OCI-LY3 (cell line): ENCODE measurements around the gene MEF2C.

Experiments used
- H2AFZ ChIP-seq: fragments of 200-600, 300-600 bp; shearing (Covaris generic); 2 replicates; pipeline ENCODE4 v1.6.0; 2014; ENCODE audit warnings: antibody characterized with exemption, low read depth, low read length
- H3K27ac ChIP-seq: fragments of 200-600, 300-600 bp; sonication (generic); 2 replicates; pipeline ENCODE4 v1.5.1; 2014; ENCODE audit warnings: mild to moderate bottlenecking, low read length, moderate library complexity, mixed read lengths
- H3K27me3 ChIP-seq: fragments of 200-600, 300-600 bp; sonication (generic); 2 replicates; pipeline ENCODE4 v1.6.1; 2014; ENCODE audit warnings: low read depth, low read length, mixed read lengths
- H3K36me3 ChIP-seq: fragments of 200-600, 300-600 bp; sonication (generic); replicated peaks from 2 replicates; pipeline ENCODE3; 2014; ENCODE audit warnings: low read depth, low read length, mixed read lengths
- H3K4me1 ChIP-seq: fragments of 300-600, 200-600 bp; sonication (generic); 2 replicates; pipeline ENCODE4 v1.6.1; 2014; ENCODE audit warnings: low read length, mixed read lengths
- H3K4me2 ChIP-seq: fragments of 200-600, 300-600 bp; sonication (generic); 2 replicates; pipeline ENCODE4 v1.6.1; 2014; ENCODE audit warnings: low read length, mixed read lengths
- H3K4me3 ChIP-seq: fragments of 300-600, 200-600 bp; sonication (generic); 2 replicates; pipeline ENCODE4 v1.5.1; 2014; ENCODE audit warnings: antibody characterized with exemption, mild to moderate bottlenecking, low read length, moderate library complexity
- H3K79me2 ChIP-seq: fragments of 300-600, 200-600 bp; shearing (Covaris generic); 2 replicates; pipeline ENCODE4 v1.6.1; 2014; ENCODE audit warnings: mild to moderate bottlenecking, low read length, mixed read lengths
- H3K9ac ChIP-seq: fragments of 300-600, 200-600 bp; shearing (Covaris generic); 2 replicates; pipeline ENCODE4 v1.6.0; 2014; ENCODE audit warnings: mild to moderate bottlenecking, low read length, moderate library complexity
- H3K9me3 ChIP-seq: fragments of 200-600, 300-600 bp; shearing (Covaris generic); 2 replicates; pipeline ENCODE4 v1.6.1; 2014; ENCODE audit warnings: low read length, mixed read lengths; ENCODE audit not compliant: insufficient read depth
- H4K20me1 ChIP-seq: fragments of 200-600, 300-600 bp; sonication (generic); 2 replicates; pipeline ENCODE4 v1.6.1; 2016; ENCODE audit warnings: low read length, mixed read lengths; ENCODE audit not compliant: insufficient read depth
- EZH2phosphoT487 ChIP-seq: fragments of 200-600 bp; shearing (Covaris generic); IDR thresholded peaks from 2 replicates; pipeline ENCODE4 v1.6.1; 2018; ENCODE audit warnings: antibody characterized with exemption, mixed run types, low read depth
- TF ChIP-seq, protein P1 (sequence below): fragments of 200-600, 300-600 bp; sonication (generic); IDR thresholded peaks from 2 replicates; pipeline ENCODE4 v1.5.1; 2014; ENCODE audit warnings: antibody characterized with exemption, low read length, low read depth

The MEF2C gene

DNA sequence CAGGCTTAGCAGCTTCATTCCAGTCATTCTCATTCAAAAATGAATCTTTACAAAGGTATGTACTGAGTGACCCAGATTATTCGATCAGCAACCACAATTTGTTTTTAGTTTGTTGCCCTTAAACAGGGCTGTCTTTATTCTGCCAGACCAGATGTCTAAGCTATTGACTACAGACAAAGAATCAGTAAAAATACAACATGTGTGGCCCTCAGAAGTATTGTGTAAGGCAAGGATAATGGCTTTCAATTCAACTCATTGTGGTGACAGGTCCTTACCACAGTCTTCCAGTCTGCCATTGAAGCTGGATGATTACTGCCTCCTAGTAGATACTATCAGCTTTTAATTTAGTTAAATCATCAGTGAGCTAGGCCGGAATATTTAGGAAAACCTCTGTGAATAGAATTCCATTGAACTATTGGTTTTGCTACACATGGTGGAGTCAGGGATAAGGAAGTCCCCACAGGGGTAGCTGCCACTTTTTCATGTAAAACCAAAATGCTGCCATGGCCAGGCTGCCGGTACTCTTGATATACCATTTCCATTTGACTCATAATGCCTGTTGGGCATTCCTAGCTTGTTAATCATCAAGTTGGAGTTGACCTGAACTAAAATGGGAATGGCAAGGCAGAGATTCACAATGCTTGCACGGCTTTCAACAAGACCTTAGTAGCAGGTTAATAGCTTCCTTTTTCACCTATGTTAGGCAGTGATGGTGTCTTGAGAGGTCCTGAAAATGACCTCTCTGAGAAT, 175.6 kb downstream of the MEF2C start:
- Histone ChIP-seq H3K36me3 (no peaks in the 10 kb centered on the region), H3K9me3 (no peaks in the 10 kb centered on the region), H3K27ac (no peak overlapping the region), H3K4me2 (no peak overlapping the region), H3K79me2 (no peaks in the 10 kb centered on the region), H3K4me3 (no peak overlapping the region), H4K20me1 (no peaks in the 10 kb centered on the region), H3K9ac (no peak overlapping the region), H3K4me1 (no peaks in the 10 kb centered on the region), H2AFZ (no peak overlapping the region), H3K27me3 (no peaks in the 10 kb centered on the region)
- TF ChIP-seq EZH2phosphoT487: no peak
- TF ChIP-seq, protein P1, sequence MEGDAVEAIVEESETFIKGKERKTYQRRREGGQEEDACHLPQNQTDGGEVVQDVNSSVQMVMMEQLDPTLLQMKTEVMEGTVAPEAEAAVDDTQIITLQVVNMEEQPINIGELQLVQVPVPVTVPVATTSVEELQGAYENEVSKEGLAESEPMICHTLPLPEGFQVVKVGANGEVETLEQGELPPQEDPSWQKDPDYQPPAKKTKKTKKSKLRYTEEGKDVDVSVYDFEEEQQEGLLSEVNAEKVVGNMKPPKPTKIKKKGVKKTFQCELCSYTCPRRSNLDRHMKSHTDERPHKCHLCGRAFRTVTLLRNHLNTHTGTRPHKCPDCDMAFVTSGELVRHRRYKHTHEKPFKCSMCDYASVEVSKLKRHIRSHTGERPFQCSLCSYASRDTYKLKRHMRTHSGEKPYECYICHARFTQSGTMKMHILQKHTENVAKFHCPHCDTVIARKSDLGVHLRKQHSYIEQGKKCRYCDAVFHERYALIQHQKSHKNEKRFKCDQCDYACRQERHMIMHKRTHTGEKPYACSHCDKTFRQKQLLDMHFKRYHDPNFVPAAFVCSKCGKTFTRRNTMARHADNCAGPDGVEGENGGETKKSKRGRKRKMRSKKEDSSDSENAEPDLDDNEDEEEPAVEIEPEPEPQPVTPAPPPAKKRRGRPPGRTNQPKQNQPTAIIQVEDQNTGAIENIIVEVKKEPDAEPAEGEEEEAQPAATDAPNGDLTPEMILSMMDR: no peak

DNA sequence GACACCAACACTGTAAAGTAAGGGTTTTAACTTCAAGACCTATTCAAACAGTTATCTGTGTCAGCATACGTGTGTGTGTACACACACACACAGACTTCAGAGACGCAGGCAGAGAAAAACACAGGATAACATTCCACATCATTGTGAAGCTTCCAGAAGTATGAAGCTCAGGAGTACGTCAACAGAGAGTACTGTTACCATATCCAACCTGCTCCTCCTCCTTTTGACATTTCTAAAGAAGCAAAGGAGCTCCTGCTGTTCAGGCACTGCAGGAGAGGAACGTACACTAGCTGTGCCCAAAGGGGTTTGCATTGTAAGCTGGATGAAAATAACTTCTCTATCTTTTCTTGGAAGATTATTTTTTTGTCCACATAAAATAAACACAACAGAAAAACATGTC, 180.7 kb downstream of the MEF2C start:
- no peak overlapping the region for H3K4me2 ChIP-seq
- H3K36me3 ChIP-seq: no peaks in the 10 kb centered on the region
- H3K9ac ChIP-seq: no peak overlapping the region
- H2AFZ ChIP-seq: no peak overlapping the region
- H3K9me3 ChIP-seq: no peaks in the 10 kb centered on the region
- no peaks in the 10 kb centered on the region for H3K27me3 ChIP-seq
- no peaks in the 10 kb centered on the region for H3K4me1 ChIP-seq
- TF ChIP-seq, protein P1: no peak
- TF ChIP-seq EZH2phosphoT487: no peak
- H4K20me1 ChIP-seq: no peaks in the 10 kb centered on the region
- no peak overlapping the region for H3K27ac ChIP-seq
- no peak overlapping the region for H3K4me3 ChIP-seq
- H3K79me2 ChIP-seq: no peaks in the 10 kb centered on the region

DNA sequence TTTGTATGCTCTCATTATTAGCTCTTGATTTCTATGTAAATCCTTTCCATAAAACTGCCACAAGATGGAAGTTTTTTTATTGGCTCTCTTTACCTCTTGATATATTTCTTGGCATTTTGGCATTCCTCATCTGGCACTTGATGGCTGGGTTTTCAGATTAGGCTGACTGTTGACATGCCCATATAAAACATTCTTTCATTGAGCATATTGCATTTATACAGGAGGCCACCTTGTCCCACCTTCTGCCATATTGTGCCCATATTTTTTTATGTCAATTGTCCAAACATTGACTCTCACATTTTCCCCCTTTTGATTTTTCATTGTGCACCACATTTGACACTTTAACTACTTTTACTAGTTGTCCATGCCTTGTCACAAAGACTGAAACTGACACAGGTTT, 182.9 kb downstream of the MEF2C start:
- Histone ChIP-seq H3K4me2 (no peak overlapping the region), H3K9ac (no peak overlapping the region), H3K9me3 (no peaks in the 10 kb centered on the region), H3K36me3 (no peaks in the 10 kb centered on the region), H3K4me3 (no peak overlapping the region), H2AFZ (no peak overlapping the region), H4K20me1 (no peaks in the 10 kb centered on the region), H3K27ac (no peak overlapping the region), H3K4me1 (no peaks in the 10 kb centered on the region), H3K27me3 (no peaks in the 10 kb centered on the region), H3K79me2 (no peaks in the 10 kb centered on the region)
- TF ChIP-seq EZH2phosphoT487: no peak
- TF ChIP-seq, protein P1: no peak

DNA sequence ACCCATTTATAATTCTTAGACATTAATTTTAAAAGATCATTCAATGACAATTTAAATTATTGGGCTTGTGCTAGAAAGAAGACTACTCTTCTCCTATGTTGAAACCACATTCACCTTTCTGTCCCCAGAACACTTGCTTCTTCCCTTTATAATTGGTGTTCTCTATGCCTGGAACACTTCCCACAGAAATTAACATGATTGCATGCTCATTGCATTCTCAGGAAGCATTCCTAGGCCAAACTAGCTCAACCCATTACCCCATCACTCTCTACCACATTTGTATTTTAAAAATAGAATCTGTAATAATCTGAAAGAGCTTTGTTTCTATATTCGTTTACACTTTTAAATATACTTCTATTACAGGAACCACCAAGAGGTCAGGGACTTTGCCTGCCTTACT, 184.7 kb downstream of the MEF2C start:
- Histone ChIP-seq H3K4me2 (no peak overlapping the region), H3K27me3 (no peaks in the 10 kb centered on the region)

More for the DNA sequence above, 184.7 kb downstream of the MEF2C start:
- Histone ChIP-seq H3K4me3 (no peak overlapping the region), H3K9ac (no peak overlapping the region), H3K36me3 (no peaks in the 10 kb centered on the region), H3K4me1 (no peaks in the 10 kb centered on the region), H3K9me3 (no peaks in the 10 kb centered on the region), H3K27ac (no peak overlapping the region), H3K79me2 (no peaks in the 10 kb centered on the region), H2AFZ (no peak overlapping the region), H4K20me1 (no peaks in the 10 kb centered on the region)
- TF ChIP-seq EZH2phosphoT487: no peak
- TF ChIP-seq, protein P1: no peak
